Right lobe of liver (tissue), 4 donors: ENCODE measurements around the gene ZNF141.

Experiments
- POLR2A ChIP-seq: fragments of 450-650 bp; IDR thresholded peaks from one replicate; pipeline ENCODE4 v1.6.1; 2017; ENCODE audit warnings: antibody characterized with exemption, mild to moderate bottlenecking
- TF ChIP-seq, protein P1 (sequence below), 4 donors: fragments of 200-600 bp in 3 of 4; fragments of 450-650 bp in 1 of 4; IDR thresholded peaks; one replicate each; pipeline versions ENCODE4 v1.5.1 to v1.8.0; 2016 to 2022; ENCODE audit warnings: antibody characterized with exemption in 4 of 4, mild to moderate bottlenecking in 2 of 4
- donor health status: DM: no; HTN: no; CAD: no.
- donor health status: DM: no; HTN: no; CAD: no.
- donor health status: DM: no; HTN: yes; CAD: no.

DNA sequence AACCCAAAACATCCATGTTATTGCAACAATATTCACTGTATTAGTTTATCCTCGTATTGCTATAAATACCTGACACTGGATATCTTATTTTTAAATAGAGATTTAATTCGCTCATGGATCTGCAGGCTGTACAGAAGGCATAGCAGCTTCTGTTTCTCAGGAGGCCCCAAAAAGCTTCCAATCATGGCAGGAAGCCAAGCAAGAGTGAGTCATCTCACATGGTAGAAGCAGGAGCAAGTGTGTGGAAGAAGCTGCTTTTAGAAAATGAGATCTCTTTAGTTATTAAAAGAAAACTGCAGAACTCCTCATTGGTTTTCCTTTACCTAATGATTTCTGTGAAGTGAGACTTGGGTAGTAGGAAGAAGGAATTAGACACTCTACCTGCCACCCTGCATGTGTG is 48.7 kb upstream of the ZNF141 start:
- TF ChIP-seq, protein P1, sequence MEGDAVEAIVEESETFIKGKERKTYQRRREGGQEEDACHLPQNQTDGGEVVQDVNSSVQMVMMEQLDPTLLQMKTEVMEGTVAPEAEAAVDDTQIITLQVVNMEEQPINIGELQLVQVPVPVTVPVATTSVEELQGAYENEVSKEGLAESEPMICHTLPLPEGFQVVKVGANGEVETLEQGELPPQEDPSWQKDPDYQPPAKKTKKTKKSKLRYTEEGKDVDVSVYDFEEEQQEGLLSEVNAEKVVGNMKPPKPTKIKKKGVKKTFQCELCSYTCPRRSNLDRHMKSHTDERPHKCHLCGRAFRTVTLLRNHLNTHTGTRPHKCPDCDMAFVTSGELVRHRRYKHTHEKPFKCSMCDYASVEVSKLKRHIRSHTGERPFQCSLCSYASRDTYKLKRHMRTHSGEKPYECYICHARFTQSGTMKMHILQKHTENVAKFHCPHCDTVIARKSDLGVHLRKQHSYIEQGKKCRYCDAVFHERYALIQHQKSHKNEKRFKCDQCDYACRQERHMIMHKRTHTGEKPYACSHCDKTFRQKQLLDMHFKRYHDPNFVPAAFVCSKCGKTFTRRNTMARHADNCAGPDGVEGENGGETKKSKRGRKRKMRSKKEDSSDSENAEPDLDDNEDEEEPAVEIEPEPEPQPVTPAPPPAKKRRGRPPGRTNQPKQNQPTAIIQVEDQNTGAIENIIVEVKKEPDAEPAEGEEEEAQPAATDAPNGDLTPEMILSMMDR (IDR thresholded peaks at IDR 0.05), result no peak
- TF ChIP-seq POLR2A, result no peak
